Ovary (tissue), 3 donors: ENCODE results near the gene SCAF4.

Source experiments
- EP300 ChIP-seq: sonication (generic); formaldehyde crosslinking; IDR thresholded peaks from one replicate; pipeline ENCODE4 v1.6.1; 2017; ENCODE audit warnings: antibody characterized with exemption
- POLR2A ChIP-seq: fragments of 450-650 bp; IDR thresholded peaks from one replicate; pipeline ENCODE4 v1.6.1; 2017; ENCODE audit warnings: antibody characterized with exemption, mild to moderate bottlenecking, moderate library complexity
- TF ChIP-seq, protein P1 (sequence below), 3 donors: fragments of 450-650 bp in 2 of 3; fragments of 200-600 bp in 1 of 3; IDR thresholded peaks; one replicate each; pipeline versions ENCODE4 v1.5.1 to v1.8.0; 2016 to 2022; ENCODE audit warnings: antibody characterized with exemption in 3 of 3, mild to moderate bottlenecking in 1 of 3
- donor health status: DM: no; HTN: no; CAD: no.

DNA sequence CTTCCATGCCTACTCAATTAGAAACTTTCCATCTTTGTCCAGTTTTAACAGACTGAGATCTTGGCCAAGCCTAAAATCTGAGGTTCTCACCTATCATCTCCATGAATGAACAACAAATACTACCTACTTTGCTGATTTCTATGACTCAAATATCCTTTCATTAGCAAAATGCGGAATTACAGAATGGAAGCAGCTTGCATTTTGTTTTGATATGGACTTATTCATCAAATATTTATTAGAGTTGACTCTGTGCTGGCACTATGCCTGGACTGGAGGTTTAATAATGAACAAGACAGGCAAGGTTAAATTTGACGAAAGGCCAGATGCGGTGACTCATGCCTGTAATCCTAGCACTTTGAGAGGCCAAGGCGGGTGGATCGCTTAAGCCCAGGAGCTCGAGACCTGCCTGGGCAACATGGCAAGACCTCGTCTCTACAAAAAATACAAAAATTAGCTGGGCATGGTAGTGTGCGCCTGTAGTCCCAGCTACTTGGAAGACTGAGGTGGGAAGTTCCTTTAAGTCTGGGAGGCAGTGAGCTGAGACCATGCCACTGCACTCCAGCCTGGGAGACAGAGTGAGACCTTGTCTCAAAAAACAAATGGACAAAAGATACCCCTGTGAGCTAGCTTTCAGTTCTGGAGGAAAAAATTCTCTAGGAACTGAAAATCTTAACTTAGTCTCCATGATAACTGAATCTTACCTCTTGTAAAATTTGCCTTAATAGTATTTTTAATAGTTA lies 101.8 kb downstream of the SCAF4 start:
- TF ChIP-seq POLR2A (no peak), EP300 (no peak)
- TF ChIP-seq, protein P1, sequence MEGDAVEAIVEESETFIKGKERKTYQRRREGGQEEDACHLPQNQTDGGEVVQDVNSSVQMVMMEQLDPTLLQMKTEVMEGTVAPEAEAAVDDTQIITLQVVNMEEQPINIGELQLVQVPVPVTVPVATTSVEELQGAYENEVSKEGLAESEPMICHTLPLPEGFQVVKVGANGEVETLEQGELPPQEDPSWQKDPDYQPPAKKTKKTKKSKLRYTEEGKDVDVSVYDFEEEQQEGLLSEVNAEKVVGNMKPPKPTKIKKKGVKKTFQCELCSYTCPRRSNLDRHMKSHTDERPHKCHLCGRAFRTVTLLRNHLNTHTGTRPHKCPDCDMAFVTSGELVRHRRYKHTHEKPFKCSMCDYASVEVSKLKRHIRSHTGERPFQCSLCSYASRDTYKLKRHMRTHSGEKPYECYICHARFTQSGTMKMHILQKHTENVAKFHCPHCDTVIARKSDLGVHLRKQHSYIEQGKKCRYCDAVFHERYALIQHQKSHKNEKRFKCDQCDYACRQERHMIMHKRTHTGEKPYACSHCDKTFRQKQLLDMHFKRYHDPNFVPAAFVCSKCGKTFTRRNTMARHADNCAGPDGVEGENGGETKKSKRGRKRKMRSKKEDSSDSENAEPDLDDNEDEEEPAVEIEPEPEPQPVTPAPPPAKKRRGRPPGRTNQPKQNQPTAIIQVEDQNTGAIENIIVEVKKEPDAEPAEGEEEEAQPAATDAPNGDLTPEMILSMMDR (IDR thresholded peaks at IDR 0.05) = no peak
